Endothelial cell of umbilical vein (primary cell): ENCODE measurements around the gene PGS1. TPM values are rescaled to one million over a fixed set of nuclear protein-coding genes. Genes with fewer than 3 reads are reported as not detected.

Source experiments
- BruUV-seq: library from RNA; stranded (reverse); fragments of 400-500 nt; replicated peaks from 2 replicates; lab custom pipeline; 2021; lab: Mats Ljungman, UMichigan
- CTCF ChIA-PET: fragments of 300-600, 350-600 bp; sonication (Branson Sonifier 250); formaldehyde crosslinking; loops from one replicate; lab custom pipeline; 2021; ENCODE audit warnings: antibody characterized with exemption, inconsistent platforms; lab: Charles Lee
- POLR2A ChIA-PET: fragments of 300-600, 350-600 bp; sonication (Branson Sonifier 250); formaldehyde crosslinking; loops from one replicate; lab custom pipeline; 2021; ENCODE audit warnings: antibody characterized with exemption, inconsistent platforms; lab: Charles Lee
- DNase-seq: peaks from one replicate; pipeline ENCODE4 v3.0.0-alpha.2; 2011; ENCODE audit warnings: low read depth, low spot score
- FAIRE-seq: peaks from 2 replicates; lab custom pipeline; 2011; peaks lifted over from hg19 to GRCh38; lab: Jason Lieb, UNC
- H2AFZ ChIP-seq: 2 replicates; pipeline ENCODE4 v1.6.0; 2012; ENCODE audit warnings: low read depth, low read length, control low read depth, inconsistent platforms
- H3K27ac ChIP-seq: 2 replicates; pipeline ENCODE4 v1.5.1; 2011; ENCODE audit warnings: low read depth, mild to moderate bottlenecking, control low read depth, low read length, moderate library complexity; ENCODE audit not compliant: insufficient read depth
- H3K27me3 ChIP-seq, 2 experiments: 2 replicates each; pipeline versions ENCODE4 v1.6.0 to v1.6.1; 2011; ENCODE audit warnings: low read length in 2 of 2, mixed read lengths in 1 of 2; ENCODE audit not compliant: control insufficient read depth in 2 of 2, insufficient read depth in 2 of 2
- H3K36me3 ChIP-seq, 2 experiments: 2 replicates in 1 of 2; 3 replicates in 1 of 2; pipeline ENCODE4 v1.5.1; 2011; ENCODE audit warnings: low read length in 2 of 2, mild to moderate bottlenecking in 1 of 2, moderate library complexity in 1 of 2; ENCODE audit not compliant: control insufficient read depth in 2 of 2, insufficient read depth in 2 of 2; ENCODE audit errors: extremely low read depth in 1 of 2
- H3K4me1 ChIP-seq: 3 replicates; pipeline ENCODE4 v1.5.1; 2011; ENCODE audit warnings: mild to moderate bottlenecking, low read length; ENCODE audit not compliant: control insufficient read depth, insufficient read depth; ENCODE audit errors: extremely low read depth
- H3K4me2 ChIP-seq: 2 replicates; pipeline ENCODE4 v1.6.1; 2011; ENCODE audit warnings: low read length, control low read depth, mixed read lengths; ENCODE audit not compliant: insufficient read depth
- H3K4me3 ChIP-seq, 3 experiments: fragments of 200-600 bp in 1 of 3; sonication (generic), shearing (Covaris generic) in 1 of 3; replicated peaks in 1 of 3; 2 replicates each; pipeline ENCODE4 v1.5.1; 2011 to 2016; ENCODE audit warnings: control low read depth in 3 of 3, low read length in 3 of 3, mild to moderate bottlenecking in 2 of 3, inconsistent platforms in 1 of 3, low read depth in 1 of 3, moderate library complexity in 1 of 3; ENCODE audit not compliant: insufficient read depth in 1 of 3
- H3K79me2 ChIP-seq: 2 replicates; pipeline ENCODE4 v1.6.0; 2012; ENCODE audit warnings: low read length, inconsistent platforms; ENCODE audit not compliant: control insufficient read depth, insufficient read depth
- H3K9ac ChIP-seq: replicated peaks from 2 replicates; pipeline ENCODE3; 2011; ENCODE audit warnings: low read length, control low read depth; ENCODE audit not compliant: insufficient read depth; ENCODE audit errors: extremely low read depth
- H3K9me1 ChIP-seq: replicated peaks from 3 replicates; pipeline ENCODE4 v1.6.0; 2011; ENCODE audit warnings: mild to moderate bottlenecking, low read length; ENCODE audit not compliant: control insufficient read depth, insufficient read depth; ENCODE audit errors: extremely low read depth
- H3K9me3 ChIP-seq: replicated peaks from 2 replicates; pipeline ENCODE4 v1.5.1; 2012; ENCODE audit warnings: low read length, inconsistent platforms; ENCODE audit not compliant: control insufficient read depth, insufficient read depth
- H4K20me1 ChIP-seq: replicated peaks from 2 replicates; pipeline ENCODE3; 2011; ENCODE audit warnings: mild to moderate bottlenecking, low read length; ENCODE audit not compliant: control insufficient read depth, insufficient read depth; ENCODE audit errors: extremely low read depth
- EZH2 ChIP-seq: IDR thresholded peaks from 2 replicates; pipeline ENCODE4 v1.6.1; 2012; ENCODE audit warnings: borderline replicate concordance, low read depth, mild to moderate bottlenecking, moderate library complexity, low read length, inconsistent platforms; ENCODE audit not compliant: severe bottlenecking
- FOS ChIP-seq: IDR thresholded peaks from 2 replicates; pipeline ENCODE4 v1.6.1; 2011; ENCODE audit warnings: mild to moderate bottlenecking, low read length, moderate library complexity, borderline replicate concordance; ENCODE audit not compliant: insufficient read depth
- GATA2 ChIP-seq: IDR thresholded peaks from 2 replicates; pipeline ENCODE4 v1.7.0; 2011; ENCODE audit warnings: low read depth, mild to moderate bottlenecking, moderate library complexity, mixed read lengths, low read length; ENCODE audit not compliant: insufficient read length, insufficient read depth
- JUN ChIP-seq: IDR thresholded peaks from 2 replicates; pipeline ENCODE4 v1.6.1; 2011; ENCODE audit warnings: borderline replicate concordance, low read depth; ENCODE audit not compliant: insufficient read length, insufficient read depth
- MYC ChIP-seq: IDR thresholded peaks from one replicate; pipeline ENCODE4 v1.6.1; 2011; ENCODE audit warnings: mild to moderate bottlenecking, low read depth, low read length
- dilution Hi-C: fragments of 300-500 bp; cut with MboI; formaldehyde crosslinking; loops from one replicate; pipeline ENCODE4 v1.15.0; 2019; ENCODE audit warnings: low sequenced_read_pairs; ENCODE audit not compliant: extremely low pct_ligation_motif_present
- intact Hi-C: fragments of 100-400 bp; cut with micrococcal nuclease; formaldehyde crosslinking; loops from one replicate; pipeline ENCODE4 v1.10.0; 2022
- polyA plus RNA-seq, 4 experiments: library from polyadenylated mRNA; depleted of rRNA in 3 of 4; stranded (reverse) in 3 of 4; unstranded in 1 of 4; fragments of >200 nt; gene quantifications; 2 replicates each; pipeline versions ENCODE4 v1.2.1 to v1.2.3, GENCODE V29; 2011 to 2012; ENCODE audit warnings: missing spikeins in 1 of 4
- small RNA-seq: library from RNA; depleted of rRNA; stranded (forward); fragments of <200 nt; gene quantifications from one replicate; pipeline ENCODE3, GENCODE V24; 2012; ENCODE audit warnings: low replicate concordance, low read depth; ENCODE audit not compliant: insufficient read depth, insufficient read length
- total RNA-seq: library from RNA; stranded (reverse); gene quantifications from 2 replicates; pipeline ENCODE4 v1.2.3, GENCODE V29; 2021
- TF ChIP-seq, protein P1 (sequence below), 2 donors: IDR thresholded peaks; 1 replicate in 1 of 2; 2 replicates in 1 of 2; pipeline ENCODE4 v1.5.1; 2011; ENCODE audit warnings: low read length in 2 of 2, mild to moderate bottlenecking in 2 of 2, moderate library complexity in 2 of 2, control low read depth in 1 of 2, inconsistent platforms in 1 of 2, low read depth in 1 of 2; ENCODE audit not compliant: insufficient read depth in 1 of 2; ENCODE audit errors: extremely low read depth in 1 of 2
- TF ChIP-seq, protein P2 (sequence below): IDR thresholded peaks from 2 replicates; pipeline ENCODE4 v1.6.1; 2011; ENCODE audit not compliant: insufficient read depth, insufficient read length

PGS1 gene
- total and polyA plus RNA-seq, 2 donors (not counting 3 experiments of a cell fraction or from before 2014, with no cell fraction given) = 50.8 to 66.0 TPM

DNA sequence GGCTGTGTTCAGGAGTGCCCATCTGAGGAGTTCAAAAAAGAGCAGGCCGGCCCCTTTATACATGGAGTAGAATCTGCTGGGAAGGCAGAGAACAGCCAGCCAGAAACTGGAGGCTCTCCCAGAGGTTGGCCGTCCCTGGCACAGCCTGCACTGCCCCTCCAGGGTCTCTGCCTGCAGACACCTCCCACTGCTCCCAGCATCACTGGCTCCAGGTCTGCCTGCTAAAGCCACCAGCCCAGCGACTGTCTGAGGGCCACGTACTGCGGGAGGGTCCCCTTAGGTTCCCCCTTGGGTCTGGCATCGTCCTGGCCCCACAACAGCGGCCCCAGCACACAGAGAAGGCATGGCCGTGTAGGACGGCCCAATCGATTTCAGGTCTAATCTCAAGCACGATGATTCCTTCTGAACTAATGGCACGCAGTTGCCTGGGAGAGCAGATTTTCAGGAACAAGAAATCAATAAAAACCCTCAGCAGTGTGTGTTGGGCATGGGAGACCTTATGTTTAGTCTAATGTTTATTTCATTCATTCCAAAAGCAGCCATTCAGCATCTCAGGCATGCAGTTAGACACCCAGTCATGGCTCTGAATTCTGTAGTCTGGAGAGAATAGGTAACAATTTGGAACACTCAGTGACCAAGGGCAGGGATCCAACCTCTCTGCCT is 95.6 kb downstream of the PGS1 start:
- dilution Hi-C loops (no loop called here), intact Hi-C loops (no loop called here)
- no peaks in the 10 kb centered on the region for H4K20me1 ChIP-seq
- no peaks in the 10 kb centered on the region for H3K79me2 ChIP-seq
- peaks cover 0 to 5% of the 10 kb centered on the region in 2 experiments for H3K27me3 ChIP-seq
- no peaks in the 10 kb centered on the region for H3K9me1 ChIP-seq
- no peak overlapping the region for H2AFZ ChIP-seq
- FAIRE-seq = no peak
- H3K9me3 ChIP-seq = no peaks in the 10 kb centered on the region
- H3K4me2 ChIP-seq = no peak overlapping the region
- CTCF ChIA-PET = interaction anchor here (1.1 kb wide), 1 partner anchor 23 kb away, joined by 3 read pairs; no protein-coding TSS in a partner anchor
- POLR2A ChIA-PET = no interaction called here
- no peaks in the 10 kb centered on the region for H3K36me3 ChIP-seq
- DNase-seq = no peak
- H3K27ac ChIP-seq = no peak overlapping the region
- no peak overlapping the region for H3K9ac ChIP-seq
- H3K4me3 ChIP-seq = no peak overlapping the region
- no TSS peak for BruUV-seq
- H3K4me1 ChIP-seq = no peaks in the 10 kb centered on the region
- TF ChIP-seq GATA2 (no peak), EZH2 (no peak), MYC (no peak), JUN (no peak), FOS (no peak)
- TF ChIP-seq, protein P1, sequence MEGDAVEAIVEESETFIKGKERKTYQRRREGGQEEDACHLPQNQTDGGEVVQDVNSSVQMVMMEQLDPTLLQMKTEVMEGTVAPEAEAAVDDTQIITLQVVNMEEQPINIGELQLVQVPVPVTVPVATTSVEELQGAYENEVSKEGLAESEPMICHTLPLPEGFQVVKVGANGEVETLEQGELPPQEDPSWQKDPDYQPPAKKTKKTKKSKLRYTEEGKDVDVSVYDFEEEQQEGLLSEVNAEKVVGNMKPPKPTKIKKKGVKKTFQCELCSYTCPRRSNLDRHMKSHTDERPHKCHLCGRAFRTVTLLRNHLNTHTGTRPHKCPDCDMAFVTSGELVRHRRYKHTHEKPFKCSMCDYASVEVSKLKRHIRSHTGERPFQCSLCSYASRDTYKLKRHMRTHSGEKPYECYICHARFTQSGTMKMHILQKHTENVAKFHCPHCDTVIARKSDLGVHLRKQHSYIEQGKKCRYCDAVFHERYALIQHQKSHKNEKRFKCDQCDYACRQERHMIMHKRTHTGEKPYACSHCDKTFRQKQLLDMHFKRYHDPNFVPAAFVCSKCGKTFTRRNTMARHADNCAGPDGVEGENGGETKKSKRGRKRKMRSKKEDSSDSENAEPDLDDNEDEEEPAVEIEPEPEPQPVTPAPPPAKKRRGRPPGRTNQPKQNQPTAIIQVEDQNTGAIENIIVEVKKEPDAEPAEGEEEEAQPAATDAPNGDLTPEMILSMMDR (IDR thresholded peaks at IDR 0.05; ENCODE audit: extremely low read depth in 1 of 2, insufficient read depth in 1 of 2, low read depth in 1 of 2, low read length in 2 of 2) = no peak
- TF ChIP-seq, protein P2, sequence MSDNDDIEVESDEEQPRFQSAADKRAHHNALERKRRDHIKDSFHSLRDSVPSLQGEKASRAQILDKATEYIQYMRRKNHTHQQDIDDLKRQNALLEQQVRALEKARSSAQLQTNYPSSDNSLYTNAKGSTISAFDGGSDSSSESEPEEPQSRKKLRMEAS = no peak

Small RNA genes within 50 kb of the gene (small RNA-seq; reads per million reads assigned to genes)
- gene RF00415 (not detected), gene RN7SL236P (not detected)

Other genes with a start within 250 kb of the PGS1 start
- gene TMC6, start 249.9 kb upstream of the PGS1 start, total RNA-seq = 58.0 and 72.4 TPM in 2 replicates
- 23.2 and 26.7 TPM in 2 replicates for gene TMC6, start 249.9 kb upstream of the PGS1 start, polyA plus RNA-seq
- 0.99 and 1.3 TPM in 2 replicates for gene TMC8, start 247.9 kb upstream of the PGS1 start, total RNA-seq
- 0.07 and 0.16 TPM in 2 replicates for gene TMC8, start 247.9 kb upstream of the PGS1 start, polyA plus RNA-seq
- not detected in 2 replicates for gene C17orf99, start 232.3 kb upstream of the PGS1 start, total RNA-seq
- gene C17orf99, start 232.3 kb upstream of the PGS1 start, polyA plus RNA-seq = not detected in 2 replicates
- 58.6 and 65.9 TPM in 2 replicates for gene SYNGR2, start 210.1 kb upstream of the PGS1 start, total RNA-seq
- 281 and 431 TPM in 2 replicates for gene SYNGR2, start 210.1 kb upstream of the PGS1 start, polyA plus RNA-seq
- gene TK1, start 191.6 kb upstream of the PGS1 start, total RNA-seq = 110 and 111 TPM in 2 replicates
- 159 and 174 TPM in 2 replicates for gene TK1, start 191.6 kb upstream of the PGS1 start, polyA plus RNA-seq
- gene AFMID, start 191.3 kb upstream of the PGS1 start, total RNA-seq = 33.5 and 46.3 TPM in 2 replicates
- 39.0 and 42.9 TPM in 2 replicates for gene AFMID, start 191.3 kb upstream of the PGS1 start, polyA plus RNA-seq
- gene BIRC5, start 164.4 kb upstream of the PGS1 start, total RNA-seq = 74.6 and 85.8 TPM in 2 replicates
- gene BIRC5, start 164.4 kb upstream of the PGS1 start, polyA plus RNA-seq = 26.3 and 32.8 TPM in 2 replicates
- 0.38 TPM in 1 of 2 replicates, not detected in the other for gene TMEM235, start 147.0 kb upstream of the PGS1 start, total RNA-seq
- gene TMEM235, start 147.0 kb upstream of the PGS1 start, polyA plus RNA-seq = 0.04 and 0.18 TPM in 2 replicates
- gene SOCS3, start 18.6 kb upstream of the PGS1 start, total RNA-seq = 13.6 and 14.3 TPM in 2 replicates
- gene SOCS3, start 18.6 kb upstream of the PGS1 start, polyA plus RNA-seq = 6.2 and 6.6 TPM in 2 replicates
- not detected in 2 replicates for gene DNAH17, start 198.7 kb downstream of the PGS1 start, total RNA-seq
- gene DNAH17, start 198.7 kb downstream of the PGS1 start, polyA plus RNA-seq = not detected in 2 replicates